Vagina (tissue), 2 donors: ENCODE results near the gene CASZ1.

Experiments used
- POLR2A ChIP-seq, 2 donors: fragments of 450-650 bp; IDR thresholded peaks; one replicate each; pipeline ENCODE4 v1.6.1; 2017; ENCODE audit warnings: antibody characterized with exemption in 2 of 2, mild to moderate bottlenecking in 2 of 2, moderate library complexity in 2 of 2
- POLR2AphosphoS5 ChIP-seq, 2 donors: sonication (generic); formaldehyde crosslinking; IDR thresholded peaks; one replicate each; pipeline ENCODE4 v1.9.0; 2017; ENCODE audit warnings: antibody characterized with exemption in 2 of 2, mild to moderate bottlenecking in 2 of 2, low read depth in 1 of 2; ENCODE audit not compliant: insufficient read depth in 1 of 2
- TF ChIP-seq, protein P1 (sequence below), 3 experiments: fragments of 450-650 bp in 2 of 3; fragments of 200-600 bp in 1 of 3; sonication (generic) in 1 of 3; IDR thresholded peaks; one replicate each; pipeline ENCODE4 v1.5.1; 2017 to 2019; ENCODE audit warnings: antibody characterized with exemption in 3 of 3, mild to moderate bottlenecking in 2 of 3, moderate library complexity in 2 of 3

DNA sequence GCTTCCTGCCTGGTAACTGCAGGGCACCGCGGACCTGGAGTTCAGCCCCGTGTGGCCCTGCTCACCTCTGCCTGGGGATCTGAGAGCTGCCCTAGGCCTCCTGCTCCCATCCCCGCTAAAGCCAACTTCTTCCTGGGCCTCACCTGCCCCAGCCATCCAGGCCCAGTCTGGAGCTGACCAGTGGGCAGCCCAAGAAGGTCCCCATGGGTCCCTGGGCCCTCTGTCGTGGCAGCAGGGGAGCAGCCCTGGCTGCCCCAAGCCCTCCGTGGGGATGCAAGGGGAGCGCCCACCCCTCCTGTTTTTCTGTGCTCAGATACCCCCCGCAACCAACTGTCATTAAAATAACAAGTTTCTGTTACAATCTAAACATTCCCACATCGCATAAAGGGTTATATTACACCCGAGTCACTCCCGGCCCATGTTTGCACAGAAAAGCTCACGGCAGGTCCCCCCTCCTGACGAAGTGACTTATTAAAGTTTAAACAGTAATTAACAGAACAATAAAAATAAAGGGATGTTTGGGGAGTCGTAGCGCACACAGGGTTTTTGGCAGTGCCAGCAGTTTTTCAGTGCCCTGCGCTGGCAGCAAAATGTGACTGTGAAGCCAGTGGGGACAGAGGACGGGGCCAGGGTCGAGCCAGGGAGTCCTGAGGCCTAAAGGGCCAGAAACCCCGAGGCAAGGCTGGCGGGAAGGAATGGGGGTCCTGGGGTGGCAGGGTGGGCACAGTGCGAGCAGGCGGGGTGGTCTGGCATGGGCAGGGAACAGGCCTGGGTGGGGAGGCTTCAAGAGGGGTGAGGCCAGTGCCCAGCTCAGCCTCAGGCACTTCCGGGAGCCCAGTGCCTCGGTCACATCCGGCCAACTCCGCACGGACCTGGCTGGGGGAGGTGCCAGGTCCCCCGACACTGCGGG, 121.5 kb downstream of the CASZ1 start:
- TF ChIP-seq, protein P1, sequence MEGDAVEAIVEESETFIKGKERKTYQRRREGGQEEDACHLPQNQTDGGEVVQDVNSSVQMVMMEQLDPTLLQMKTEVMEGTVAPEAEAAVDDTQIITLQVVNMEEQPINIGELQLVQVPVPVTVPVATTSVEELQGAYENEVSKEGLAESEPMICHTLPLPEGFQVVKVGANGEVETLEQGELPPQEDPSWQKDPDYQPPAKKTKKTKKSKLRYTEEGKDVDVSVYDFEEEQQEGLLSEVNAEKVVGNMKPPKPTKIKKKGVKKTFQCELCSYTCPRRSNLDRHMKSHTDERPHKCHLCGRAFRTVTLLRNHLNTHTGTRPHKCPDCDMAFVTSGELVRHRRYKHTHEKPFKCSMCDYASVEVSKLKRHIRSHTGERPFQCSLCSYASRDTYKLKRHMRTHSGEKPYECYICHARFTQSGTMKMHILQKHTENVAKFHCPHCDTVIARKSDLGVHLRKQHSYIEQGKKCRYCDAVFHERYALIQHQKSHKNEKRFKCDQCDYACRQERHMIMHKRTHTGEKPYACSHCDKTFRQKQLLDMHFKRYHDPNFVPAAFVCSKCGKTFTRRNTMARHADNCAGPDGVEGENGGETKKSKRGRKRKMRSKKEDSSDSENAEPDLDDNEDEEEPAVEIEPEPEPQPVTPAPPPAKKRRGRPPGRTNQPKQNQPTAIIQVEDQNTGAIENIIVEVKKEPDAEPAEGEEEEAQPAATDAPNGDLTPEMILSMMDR (IDR thresholded peaks at IDR 0.05), result no peak
- no peak for TF ChIP-seq POLR2A (IDR thresholded peaks at IDR 0.05)
- TF ChIP-seq POLR2AphosphoS5 (IDR thresholded peaks at IDR 0.05; ENCODE audit: insufficient read depth in 1 of 2, low read depth in 1 of 2), result no peak
